Posterior vena cava (tissue), 2 donors: Measurements from ENCODE around the gene SPTBN1. TPM values are rescaled to one million over a fixed set of nuclear protein-coding genes. Genes with fewer than 3 reads are reported as not detected.

Experiments used
- DNase-seq: peaks from one replicate; pipeline ENCODE4 v3.0.0-alpha.2; 2020; ENCODE audit warnings: low spot score
- intact Hi-C, 2 donors: fragments of 100-400 bp; cut with DNase I; formaldehyde crosslinking; loops; one replicate each; pipeline versions ENCODE4 v1.14.1 to v1.14.2; 2022 to 2023
- total RNA-seq, 2 donors: library from RNA; stranded (reverse); fragmentation: NEBNext Ultra II Directional; extraction: Animal tissue kit (Norgen Biotek cat#: 25700); gene quantifications; one replicate each; pipeline ENCODE4 v1.2.1, GENCODE V29; 2021
- donor health status: DM: yes; HTN: yes; CAD: no.
- donor health status: DM: yes; HTN: yes; CAD: no.

Gene SPTBN1
- total RNA-seq, 2 donors from 2014 or later: 329 to 357 TPM

GRCh38 chr2:54629914-54630857, 174.1 kb downstream of the SPTBN1 start:
- intact Hi-C loops: loop anchor here in 1 of 2 donors (10.0 kb wide), 1 partner anchor 175 kb away; the partner anchor contains the start of gene SPTBN1
- DNase-seq: no peak

GRCh38 chr2:54630858-54631497, 174.9 kb downstream of the SPTBN1 start:
- DNase-seq: no peak
- intact Hi-C loops: loop anchor here in 1 of 2 donors (10.0 kb wide), 1 partner anchor 176 kb away; the partner anchor contains the start of gene SPTBN1

GRCh38 chr2:54631755-54632154, 175.6 kb downstream of the SPTBN1 start:
- intact Hi-C loops: loop anchor here in 1 of 2 donors (10.0 kb wide), 1 partner anchor 177 kb away; the partner anchor contains the start of gene SPTBN1

GRCh38 chr2:54632733-54633692, 176.9 kb downstream of the SPTBN1 start:
- DNase-seq: peak; percentile 86

More at GRCh38 chr2:54631755-54632154, 175.6 kb downstream of the SPTBN1 start:
- DNase-seq: no peak

GRCh38 chr2:54634021-54634420, 177.9 kb downstream of the SPTBN1 start:
- no peak for DNase-seq
- intact Hi-C loops: loop anchor here in 1 of 2 donors (10.0 kb wide), 1 partner anchor 179 kb away; the partner anchor contains the start of gene SPTBN1

More at GRCh38 chr2:54632733-54633692, 176.9 kb downstream of the SPTBN1 start:
- intact Hi-C loops: loop anchor here in 1 of 2 donors (10.0 kb wide), 1 partner anchor 178 kb away; the partner anchor contains the start of gene SPTBN1

- no peak for DNase-seq
These were observed 178.7 kb downstream of the SPTBN1 start for GRCh38 chr2:54634564-54635511.

GRCh38 chr2:54635554-54636152, 179.5 kb downstream of the SPTBN1 start:
- intact Hi-C loops: loop anchor here in 1 of 2 donors (10.0 kb wide), 1 partner anchor 181 kb away; the partner anchor contains the start of gene SPTBN1

More at GRCh38 chr2:54634564-54635511, 178.7 kb downstream of the SPTBN1 start:
- intact Hi-C loops: loop anchor here in 1 of 2 donors (10.0 kb wide), 1 partner anchor 180 kb away; the partner anchor contains the start of gene SPTBN1

GRCh38 chr2:54636415-54637139, 180.4 kb downstream of the SPTBN1 start:
- intact Hi-C loops: loop anchor here in 1 of 2 donors (10.0 kb wide), 1 partner anchor 182 kb away; the partner anchor contains the start of gene SPTBN1
- DNase-seq: no peak

More at GRCh38 chr2:54635554-54636152, 179.5 kb downstream of the SPTBN1 start:
- no peak for DNase-seq

- no peak for DNase-seq
- intact Hi-C loops: loop anchor here in 1 of 2 donors (10.0 kb wide), 1 partner anchor 183 kb away; the partner anchor contains the start of gene SPTBN1
These were observed 182.0 kb downstream of the SPTBN1 start for GRCh38 chr2:54638103-54638502.

GRCh38 chr2:54638774-54639187, 182.7 kb downstream of the SPTBN1 start:
- intact Hi-C loops: loop anchor here in 1 of 2 donors (10.0 kb wide), 1 partner anchor 184 kb away; the partner anchor contains the start of gene SPTBN1
- no peak for DNase-seq

GRCh38 chr2:54639609-54640008, 183.5 kb downstream of the SPTBN1 start:
- intact Hi-C loops: loop anchor here (10.0 kb wide), 2 partner anchors 85 to 185 kb away; partner anchors contain the start of gene SPTBN1 (in 1 of the 2)
- DNase-seq: no peak

GRCh38 chr2:54640834-54641540, 184.9 kb downstream of the SPTBN1 start:
- intact Hi-C loops: loop anchor here in 1 of 2 donors (10.0 kb wide), 1 partner anchor 86 kb away; no protein-coding TSS in a partner anchor
- DNase-seq: no peak

GRCh38 chr2:54641988-54642387, 185.9 kb downstream of the SPTBN1 start:
- DNase-seq: no peak
- intact Hi-C loops: loop anchor here in 1 of 2 donors (10.0 kb wide), 1 partner anchor 87 kb away; no protein-coding TSS in a partner anchor

- DNase-seq: no peak
- intact Hi-C loops: loop anchor here in 1 of 2 donors (10.0 kb wide), 1 partner anchor 88 kb away; no protein-coding TSS in a partner anchor
These were observed 186.7 kb downstream of the SPTBN1 start for GRCh38 chr2:54642677-54643430.
